Airway epithelial cell (primary cell): ENCODE measurements around the gene MAN2B1. TPM values are rescaled to one million over a fixed set of nuclear protein-coding genes. Genes with fewer than 3 reads are reported as not detected.

Source experiments
- total RNA-seq: library from RNA; depleted of rRNA; stranded (reverse); fragments of >200 nt; gene quantifications from 2 replicates; pipeline ENCODE4 v1.2.3, GENCODE V29; 2015

The MAN2B1 gene
- 39.4 and 43.9 TPM in 2 replicates for total RNA-seq

DNA sequence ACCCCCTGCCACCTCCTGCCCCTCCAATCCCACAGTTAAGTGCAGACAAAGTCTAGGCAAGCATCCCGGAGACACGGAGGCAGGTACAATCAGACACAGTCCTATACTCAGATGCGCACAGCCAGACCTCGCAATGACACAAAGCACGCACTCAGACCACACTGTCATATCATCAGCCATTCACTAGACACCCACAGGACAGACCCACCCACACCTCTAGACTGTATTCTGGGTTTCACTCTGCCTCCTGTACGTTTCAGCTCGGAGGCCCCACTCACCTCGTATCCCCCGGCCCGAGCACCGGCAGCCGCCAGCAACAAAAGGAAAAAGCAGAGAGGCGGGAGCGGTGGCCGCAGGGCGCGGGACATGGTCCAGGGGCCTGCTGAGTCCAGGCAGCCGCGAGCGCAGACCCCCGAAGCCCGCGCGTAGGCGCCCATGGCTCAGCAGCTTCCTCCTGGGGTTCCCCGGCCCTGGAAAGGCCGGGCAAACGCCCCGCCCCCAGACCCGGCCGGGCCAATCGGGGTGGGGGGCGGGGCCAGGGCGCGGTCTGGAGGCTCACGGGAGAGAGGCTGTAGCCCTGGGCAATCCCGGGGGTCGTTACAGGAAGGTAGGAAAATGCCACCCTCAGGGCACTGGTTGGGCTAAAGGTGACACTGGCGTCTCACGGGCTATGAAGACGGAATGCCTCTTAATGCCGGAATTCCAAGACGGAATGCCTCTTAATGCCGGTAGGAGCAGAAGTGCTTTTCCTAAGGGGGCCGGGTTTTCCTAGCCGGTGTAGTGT is at the start of gene MAN2B1, which contains the start of gene WDR83:
Gene MAN2B1, minus strand, starts transcription at position 478 of the 784 bp plus-strand sequence. Its CDS starts 41 bp downstream, at position 437.
Gene WDR83, plus strand, starts transcription at position 543 of the 784 bp plus-strand sequence. CDS start 2,984 bp downstream, outside the sequence.

DNA sequence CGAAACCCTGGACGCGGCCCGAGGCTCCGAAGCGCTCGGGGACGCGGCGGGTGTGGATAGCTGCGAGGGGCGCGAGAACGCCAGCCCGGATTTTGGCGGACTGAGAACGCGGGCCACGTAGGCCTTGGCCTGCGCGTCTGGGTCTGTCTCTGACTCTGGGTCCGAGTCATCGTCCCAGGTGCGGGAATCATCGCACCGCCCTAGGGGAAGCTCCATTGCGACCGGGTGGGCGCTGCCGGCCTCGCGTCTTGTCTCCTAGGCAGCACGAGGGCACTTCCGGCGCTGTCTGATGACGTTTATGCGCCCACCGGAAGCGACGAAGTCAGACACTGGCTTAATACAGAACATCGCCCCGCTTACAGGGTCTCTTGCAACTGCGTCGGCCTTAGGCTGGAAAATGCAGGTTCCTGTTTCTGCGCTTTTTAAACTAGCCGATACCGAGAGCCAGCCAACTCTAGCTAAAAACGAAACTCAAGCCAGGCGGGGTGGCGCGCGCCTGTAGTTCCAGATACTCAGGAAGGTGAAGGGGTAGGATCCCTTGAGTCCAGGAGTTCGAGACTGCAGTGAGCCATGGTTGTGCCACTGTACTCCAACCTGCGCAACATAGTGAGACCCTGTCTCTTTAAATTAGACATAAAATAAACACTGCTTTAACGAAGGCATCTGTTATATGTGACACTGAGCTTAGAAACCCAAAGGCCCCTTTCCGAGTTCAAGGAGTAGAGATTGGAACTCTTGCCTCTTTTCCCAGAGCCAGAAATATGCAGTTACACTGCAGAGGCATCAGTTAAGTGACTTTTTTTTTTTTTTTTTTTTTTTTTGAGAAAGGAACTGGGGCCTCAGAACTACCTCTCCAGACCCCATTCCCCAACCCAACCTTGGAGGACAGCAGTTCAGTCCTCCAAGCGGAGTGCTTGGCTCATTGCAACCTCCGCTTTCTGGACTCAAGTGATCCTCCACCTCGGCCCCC is 30.1 kb upstream of the MAN2B1 start, which contains the start of gene FBXW9:
Gene FBXW9, minus strand, starts transcription at position 266 of the 970 bp plus-strand sequence. Its CDS starts 50 bp downstream, at position 216.

DNA sequence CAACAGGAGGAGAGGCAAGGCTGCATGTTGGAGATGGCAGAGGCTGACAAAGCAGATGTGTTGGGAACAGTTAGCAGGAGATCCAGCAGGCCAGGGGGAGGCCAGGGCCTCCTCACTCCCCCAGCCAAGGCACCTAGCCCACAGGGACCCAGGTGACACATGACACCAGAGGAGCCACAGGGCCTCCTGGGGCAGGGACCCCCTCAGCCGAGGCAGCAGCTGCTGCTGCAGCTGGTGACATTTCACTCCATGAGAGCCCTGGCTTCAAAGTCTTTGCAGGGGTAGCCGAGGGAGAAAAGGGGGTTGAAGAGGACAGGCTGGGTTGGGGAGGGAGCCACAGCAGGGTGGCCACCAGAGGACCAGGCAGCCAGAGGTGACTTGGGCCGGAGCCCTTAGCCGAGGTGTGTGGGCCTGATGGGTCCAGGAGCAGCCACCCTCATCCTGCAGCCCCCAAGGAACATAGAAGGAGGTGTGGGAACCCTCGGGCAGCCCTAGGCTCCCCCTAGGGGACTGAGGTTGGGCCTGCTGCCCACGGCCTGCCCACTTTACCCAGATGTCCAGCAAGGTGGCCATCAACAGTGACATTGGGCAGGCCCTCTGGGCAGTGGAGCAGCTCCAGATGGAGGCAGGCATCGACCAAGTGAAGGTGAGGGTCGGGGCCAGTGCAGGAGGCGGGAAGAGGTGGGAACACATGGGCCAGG is 21.1 kb upstream of the MAN2B1 start, which contains the start of gene GNG14:
Gene GNG14, plus strand, starts transcription at position 503 of the 701 bp plus-strand sequence. Its CDS starts 51 bp downstream, at position 554.

DNA sequence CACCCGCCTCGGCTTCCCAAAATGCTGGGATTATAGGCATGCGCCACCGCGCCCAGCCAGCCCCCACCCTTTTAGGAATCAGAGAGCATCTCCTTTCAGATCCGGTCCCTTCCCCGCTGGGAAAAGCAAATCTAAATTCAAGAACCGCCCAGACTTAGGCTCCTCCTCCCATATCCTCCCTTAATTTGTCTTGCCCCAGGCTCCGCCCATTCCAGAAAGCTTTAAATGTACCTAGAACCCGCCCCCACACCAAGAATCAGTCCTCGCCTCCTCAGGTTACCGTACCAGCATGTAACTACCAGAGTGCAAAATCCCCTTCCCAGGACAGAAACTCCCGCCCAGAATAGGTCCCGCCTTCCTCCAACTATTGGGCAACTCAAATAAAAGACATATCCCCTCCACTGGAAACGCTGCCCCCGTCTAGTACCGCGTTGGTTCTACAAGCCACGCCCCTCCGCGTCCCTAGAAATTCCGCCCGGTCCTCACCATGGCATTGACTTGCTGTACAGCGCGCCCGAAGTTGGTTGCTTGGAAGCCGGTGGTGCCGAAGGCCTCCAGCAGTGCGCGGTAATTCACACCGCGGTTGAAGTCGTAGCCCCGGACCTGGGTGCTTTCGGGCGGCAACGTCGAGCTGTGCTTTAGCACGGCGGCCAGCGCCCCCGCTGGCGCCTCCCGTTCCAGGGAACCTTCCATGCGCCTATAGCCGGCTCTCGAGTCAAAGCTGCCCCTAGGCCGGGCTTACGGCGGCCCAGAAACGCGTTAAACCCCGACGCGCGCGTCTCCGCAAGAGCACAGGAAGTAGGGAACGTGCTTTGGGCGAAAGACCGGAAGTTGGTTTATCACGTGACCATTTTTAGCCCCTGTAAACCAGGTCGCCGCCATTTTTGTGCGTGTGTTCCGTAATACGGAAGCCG is 14.8 kb upstream of the MAN2B1 start, which contains the start of gene DHPS:
Gene DHPS, minus strand, starts transcription at position 807 of the 914 bp plus-strand sequence. Its CDS starts 114 bp downstream, at position 693.

DNA sequence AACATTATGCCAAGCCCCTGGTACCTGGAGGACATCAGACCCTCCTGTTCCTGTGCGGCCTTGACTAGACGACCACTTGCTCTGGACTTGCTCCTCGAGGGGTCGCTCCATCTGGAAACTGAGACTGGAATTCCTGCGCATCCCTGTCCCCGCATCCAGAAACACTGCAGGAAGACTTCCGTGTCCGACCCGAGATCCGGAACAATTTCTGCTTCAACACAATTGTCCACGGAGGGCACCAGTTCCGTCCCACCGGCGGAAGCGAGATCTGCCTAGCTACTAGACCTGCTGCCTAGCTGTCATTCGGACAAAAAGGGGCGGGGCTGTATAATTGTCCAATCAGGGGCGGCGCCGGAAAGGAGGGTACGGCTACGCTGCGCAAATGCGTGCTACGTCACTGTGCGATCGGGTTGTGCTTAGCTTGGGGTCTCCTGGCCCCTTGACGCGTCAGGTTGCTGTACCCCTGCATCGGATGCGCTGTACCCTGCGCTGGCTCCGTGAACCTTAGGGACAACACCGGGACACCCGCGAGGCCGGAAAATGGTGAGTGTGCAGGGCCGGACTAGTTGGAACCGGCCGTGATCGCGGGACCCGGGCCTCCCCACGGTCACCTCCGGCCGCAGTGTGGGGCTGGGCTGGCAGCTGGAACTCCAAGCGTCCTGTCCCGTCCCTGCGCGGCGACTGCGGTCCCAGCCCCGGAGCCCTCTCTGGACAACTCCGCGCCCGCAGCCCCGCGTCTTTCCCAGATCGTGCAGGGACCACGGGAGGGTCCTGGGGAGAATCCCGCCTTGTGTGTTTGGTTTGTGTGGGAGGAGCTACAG is 55.8 kb downstream of the MAN2B1 start, which contains the start of the genes ZNF490 and ZNF791:
Gene ZNF490, minus strand, starts transcription at position 274 of the 821 bp plus-strand sequence. Its CDS starts 133 bp downstream, at position 141.
Gene ZNF791, plus strand, starts transcription at position 381 of the 821 bp plus-strand sequence. Its CDS starts 160 bp downstream, at position 541.

Other genes starting within 250 kb of the MAN2B1 start
- gene ZNF443, start 225.7 kb downstream of the MAN2B1 start, total RNA-seq, result 1.6 and 1.7 TPM in 2 replicates
- gene ZNF709, start 181.9 kb downstream of the MAN2B1 start, total RNA-seq, result 0.23 and 0.56 TPM in 2 replicates
- 2.3 and 3.7 TPM in 2 replicates for gene ZNF564, start 115.3 kb downstream of the MAN2B1 start, total RNA-seq
- 3.0 and 4.3 TPM in 2 replicates for gene ZNF490, start 55.9 kb downstream of the MAN2B1 start, total RNA-seq
- gene ZNF791, start 55.8 kb downstream of the MAN2B1 start, total RNA-seq, result 9.0 and 9.2 TPM in 2 replicates
- gene WDR83, start 65 bp upstream of the MAN2B1 start, total RNA-seq, result 6.2 and 10.6 TPM in 2 replicates
- gene DHPS, start 15.1 kb upstream of the MAN2B1 start, total RNA-seq, result 63.6 and 81.8 TPM in 2 replicates
- gene GNG14, start 21.3 kb upstream of the MAN2B1 start, total RNA-seq, result not detected in 2 replicates
- gene FBXW9, start 29.9 kb upstream of the MAN2B1 start, total RNA-seq, result 15.8 and 23.4 TPM in 2 replicates
- gene TNPO2, start 57.2 kb upstream of the MAN2B1 start, total RNA-seq, result 36.6 and 41.9 TPM in 2 replicates
- gene TRIR, start 67.9 kb upstream of the MAN2B1 start, total RNA-seq, result 284 and 434 TPM in 2 replicates
- gene GET3, start 70.8 kb upstream of the MAN2B1 start, total RNA-seq, result 64.1 and 82.2 TPM in 2 replicates
- not detected in 2 replicates for gene BEST2, start 85.0 kb upstream of the MAN2B1 start, total RNA-seq
- gene HOOK2, start 108.8 kb upstream of the MAN2B1 start, total RNA-seq, result 25.5 and 32.4 TPM in 2 replicates
- gene JUNB, start 124.7 kb upstream of the MAN2B1 start, total RNA-seq, result 514 and 542 TPM in 2 replicates
- gene PRDX2, start 135.1 kb upstream of the MAN2B1 start, total RNA-seq, result 476 and 536 TPM in 2 replicates
- not detected in 2 replicates for gene THSD8, start 135.3 kb upstream of the MAN2B1 start, total RNA-seq
- 39.0 and 42.2 TPM in 2 replicates for gene RNASEH2A, start 139.8 kb upstream of the MAN2B1 start, total RNA-seq
- gene RTBDN, start 167.8 kb upstream of the MAN2B1 start, total RNA-seq, result not detected in 2 replicates
- 0.23 and 0.42 TPM in 2 replicates for gene MAST1, start 171.8 kb upstream of the MAN2B1 start, total RNA-seq
- 29.3 and 32.3 TPM in 2 replicates for gene DNASE2, start 214.7 kb upstream of the MAN2B1 start, total RNA-seq
- not detected in 2 replicates for gene KLF1, start 220.5 kb upstream of the MAN2B1 start, total RNA-seq
- 20.6 and 38.9 TPM in 2 replicates for gene GCDH, start 224.4 kb upstream of the MAN2B1 start, total RNA-seq